ENCODE measurements around the gene TEX44. TPM values are rescaled to one million over a fixed set of nuclear protein-coding genes. Genes with fewer than 3 reads are reported as not detected.

Gene TEX44
- total RNA-seq, 1 donor from 2014 or later, result not detected

DNA sequence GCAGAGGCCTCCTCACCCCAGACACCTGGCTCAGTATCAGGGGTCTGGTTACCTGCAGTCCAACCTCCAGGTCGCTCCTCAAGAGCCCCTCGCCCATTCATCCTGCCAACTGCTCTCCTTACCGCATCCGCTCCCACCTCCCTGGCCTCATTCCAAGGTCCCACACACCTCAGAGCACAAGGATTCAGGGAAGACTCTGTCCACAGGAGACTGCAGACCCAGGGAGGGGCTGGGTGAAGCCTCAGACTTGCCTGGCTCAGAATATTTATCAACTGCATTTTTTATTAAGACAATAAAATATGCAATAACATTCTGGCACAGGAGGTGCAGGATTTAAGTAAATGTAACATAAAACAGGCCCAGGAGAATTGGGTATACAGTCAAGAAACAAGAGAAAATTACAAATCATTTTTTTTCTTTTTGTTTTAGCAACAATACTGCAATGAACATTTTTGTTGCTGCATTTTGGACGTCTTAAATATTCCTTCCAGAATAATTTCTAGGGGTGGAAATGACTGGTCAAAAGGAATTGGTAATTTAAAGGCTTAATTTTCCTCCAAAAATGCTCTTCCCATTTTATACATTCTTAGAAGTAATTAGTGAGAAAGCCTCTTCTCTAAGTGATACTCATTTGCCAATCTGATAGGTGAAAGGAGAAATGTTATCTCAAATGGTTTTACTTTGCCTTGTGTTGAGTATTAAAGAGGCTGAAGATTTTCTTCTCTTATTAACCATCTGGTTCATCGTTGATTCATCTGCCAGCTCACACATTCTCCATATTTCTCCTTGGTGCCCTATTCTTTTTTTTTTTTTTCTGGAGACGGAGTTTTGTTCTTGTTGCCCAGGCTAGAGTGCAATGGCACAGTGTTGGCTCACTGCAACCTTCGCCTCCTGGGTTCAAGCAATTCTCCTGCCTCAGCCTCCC lies 42.5 kb downstream of the TEX44 start:
- no peak for DNase-seq

DNA sequence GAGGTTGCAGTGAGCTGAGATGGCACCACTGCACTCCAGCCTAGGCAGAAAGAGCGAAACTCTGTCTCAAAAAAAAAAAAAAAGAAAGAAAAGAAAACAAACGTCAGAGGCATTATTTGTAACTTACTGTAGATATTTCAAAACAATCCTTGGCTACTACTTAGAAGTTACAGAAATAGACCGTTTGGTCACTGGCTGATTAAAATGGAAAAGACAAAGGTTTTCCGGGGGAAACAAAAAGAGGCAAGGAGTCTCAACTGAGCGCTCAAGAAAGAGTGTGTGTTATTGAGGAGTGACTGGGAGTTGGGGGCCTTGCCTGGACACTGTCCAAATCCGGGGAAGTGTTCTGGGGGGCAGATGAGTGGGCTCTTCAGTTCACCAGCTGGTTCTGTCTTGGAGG lies 47.6 kb downstream of the TEX44 start:
- peak; percentile 37 for DNase-seq

DNA sequence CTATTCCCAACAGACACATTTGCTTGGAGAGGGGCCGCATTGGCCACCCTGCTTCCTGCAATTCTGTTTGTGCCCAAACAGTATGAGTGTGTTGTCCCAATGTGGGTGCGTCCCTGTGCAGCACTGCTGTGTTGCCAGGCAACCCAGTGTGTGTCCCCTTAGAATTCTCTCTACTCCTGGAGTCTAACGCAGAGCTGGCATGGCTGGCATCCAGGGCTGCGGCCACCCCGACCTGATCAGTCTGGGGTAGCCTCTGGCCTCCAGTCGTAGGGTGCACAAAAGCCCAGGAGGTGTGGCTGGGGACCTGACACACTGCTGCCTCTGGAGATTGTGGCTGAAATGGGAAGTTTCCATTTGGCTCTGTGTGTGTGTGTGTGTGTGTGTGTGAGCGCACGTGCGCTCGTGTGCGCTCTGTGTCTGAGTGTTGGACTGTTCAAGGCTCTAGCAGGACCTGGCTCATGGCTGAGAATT lies 48.0 kb downstream of the TEX44 start:
- DNase-seq, result peak; percentile 64

DNA sequence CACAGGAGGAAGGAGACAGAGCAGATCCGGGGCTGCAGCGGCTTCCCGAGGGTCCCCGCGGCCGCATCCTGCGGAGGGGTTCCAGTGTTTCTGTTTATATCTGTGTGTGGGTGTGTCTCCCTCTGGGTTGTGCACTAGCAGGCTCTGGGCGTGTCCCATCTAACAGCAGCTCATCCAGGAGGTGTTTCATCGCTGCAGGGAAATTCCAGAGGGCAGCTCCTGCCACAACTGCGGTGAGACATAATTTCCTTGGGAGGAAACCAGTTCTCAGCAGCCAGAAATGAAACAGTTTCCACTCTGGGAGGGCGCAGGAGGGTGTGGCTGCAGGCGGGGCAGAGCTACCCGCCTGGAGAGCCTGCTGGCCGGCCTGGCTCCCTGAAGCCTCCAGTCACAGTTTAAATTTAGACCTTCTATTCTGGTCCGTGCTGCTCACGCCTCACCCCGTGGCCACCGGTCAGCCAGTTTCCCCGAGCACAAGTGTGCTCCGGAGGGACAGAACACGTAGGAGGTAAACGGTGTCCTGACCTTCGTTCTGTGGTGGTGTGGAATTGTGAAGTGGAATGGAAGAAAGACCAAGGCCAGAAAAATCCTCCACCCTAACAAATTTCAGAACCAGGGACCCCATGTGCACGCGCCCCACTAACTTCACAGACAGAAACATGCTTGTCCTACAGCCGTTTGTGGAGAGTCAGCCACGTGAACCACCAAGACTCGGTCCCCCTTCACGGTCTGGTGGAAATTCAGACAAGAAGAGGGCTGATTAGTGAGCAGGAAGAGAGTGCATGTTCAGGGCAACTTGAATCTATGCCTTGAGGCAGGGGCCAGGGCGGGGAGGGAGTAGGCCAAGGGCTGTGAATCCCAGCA lies 50.2 kb downstream of the TEX44 start:
- peak; percentile 94 for DNase-seq

DNA sequence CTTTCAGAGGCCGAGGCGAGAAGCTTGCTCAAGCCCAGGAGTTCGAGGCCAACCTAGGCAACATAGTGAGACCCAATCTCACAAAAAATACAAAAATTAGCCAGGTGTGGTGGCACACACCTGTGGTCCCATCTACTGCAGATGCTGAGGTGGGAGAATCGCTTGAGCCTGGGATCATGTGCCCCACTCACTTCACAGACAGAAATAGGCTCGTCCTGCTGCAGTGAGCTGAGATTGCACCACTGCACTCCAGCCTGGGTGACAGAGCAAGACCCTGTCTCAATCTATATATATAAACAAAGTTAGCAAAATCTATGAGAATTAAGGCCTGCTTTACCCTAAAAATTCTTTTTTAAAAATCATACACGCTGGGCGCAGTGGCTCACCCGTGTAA lies 50.8 kb downstream of the TEX44 start:
- DNase-seq, result no peak

Other genes starting within 250 kb of the TEX44 start
- gene B3GNT7, start 197.2 kb upstream of the TEX44 start, total RNA-seq, result 12.1 and 13.6 TPM in 2 replicates
- 180 and 426 TPM in 2 replicates for gene NCL, start 128.4 kb upstream of the TEX44 start, total RNA-seq
- under 0.01 and 0.05 TPM in 2 replicates for gene NMUR1, start 62.4 kb upstream of the TEX44 start, total RNA-seq
- 1,131 and 1,294 TPM in 2 replicates for gene PTMA, start 115.7 kb downstream of the TEX44 start, total RNA-seq
- gene PDE6D, start 188.4 kb downstream of the TEX44 start, total RNA-seq, result 22.7 and 29.8 TPM in 2 replicates
- gene COPS7B, start 193.6 kb downstream of the TEX44 start, total RNA-seq, result 16.7 and 18.6 TPM in 2 replicates

Measured in dermis blood vessel endothelial cell (primary cell).